Mesenchymal stem cell (in vitro differentiated cells and primary cell): ENCODE measurements around the gene THAP8.
"Not testable (repeated sequence)": the region's sequence is repeated elsewhere in the genome, so short reads cannot be mapped to it uniquely, and the experiment has no call there.

ENCODE experiments used
- DNase-seq: peaks from one replicate; pipeline ENCODE4 v3.0.0-alpha.2; 2013
- H2AFZ ChIP-seq: one replicate; pipeline ENCODE4 v1.6.1; 2013; ENCODE audit warnings: low read depth, mild to moderate bottlenecking, control low read depth, inconsistent platforms, low read length, moderate library complexity
- H2AK5ac ChIP-seq: 2 replicates; pipeline ENCODE4 v1.6.1; 2013; ENCODE audit warnings: low read length, moderate library complexity, mild to moderate bottlenecking, inconsistent platforms; ENCODE audit not compliant: severe bottlenecking
- H2BK120ac ChIP-seq: one replicate; pipeline ENCODE4 v1.6.1; 2013; ENCODE audit warnings: low read depth, mild to moderate bottlenecking, inconsistent platforms, low read length, moderate library complexity
- H2BK12ac ChIP-seq, 2 experiments: one replicate each; pipeline ENCODE4 v1.6.1; 2013; ENCODE audit warnings: inconsistent platforms in 2 of 2, low read length in 2 of 2, mild to moderate bottlenecking in 2 of 2, moderate library complexity in 2 of 2, control low read depth in 1 of 2
- H2BK15ac ChIP-seq: one replicate; pipeline ENCODE4 v1.6.1; 2013; ENCODE audit warnings: mild to moderate bottlenecking, low read depth, inconsistent platforms; ENCODE audit not compliant: poor library complexity, severe bottlenecking
- H2BK5ac ChIP-seq: 2 replicates; pipeline ENCODE4 v1.6.1; 2013; ENCODE audit warnings: low read depth, mild to moderate bottlenecking, low read length, control low read depth, inconsistent platforms; ENCODE audit not compliant: poor library complexity, severe bottlenecking
- H3K14ac ChIP-seq, 2 experiments: one replicate each; pipeline ENCODE4 v1.6.1; 2013; ENCODE audit warnings: inconsistent platforms in 2 of 2, low read length in 2 of 2, control low read depth in 1 of 2, mild to moderate bottlenecking in 1 of 2, moderate library complexity in 1 of 2
- H3K18ac ChIP-seq, 2 experiments: one replicate each; pipeline ENCODE4 v1.6.1; 2013; ENCODE audit warnings: inconsistent platforms in 2 of 2, low read length in 2 of 2, control low read depth in 1 of 2, low read depth in 1 of 2, mild to moderate bottlenecking in 1 of 2
- H3K23ac ChIP-seq, 2 experiments: one replicate each; pipeline ENCODE4 v1.6.1; 2013; ENCODE audit warnings: inconsistent platforms in 2 of 2, low read length in 2 of 2, mild to moderate bottlenecking in 2 of 2, moderate library complexity in 2 of 2, control low read depth in 1 of 2
- H3K27ac ChIP-seq: 2 replicates; pipeline ENCODE4 v1.5.1; 2013; ENCODE audit warnings: mild to moderate bottlenecking, moderate library complexity, low read length, control low read depth, inconsistent platforms; ENCODE audit not compliant: poor library complexity, severe bottlenecking
- H3K27me3 ChIP-seq, 2 experiments: 2 replicates each; pipeline versions ENCODE4 v1.6.1 to v1.7.0; 2013; ENCODE audit warnings: low read length in 2 of 2, mild to moderate bottlenecking in 2 of 2, moderate library complexity in 2 of 2, control low read depth in 1 of 2, inconsistent platforms in 1 of 2; ENCODE audit not compliant: control insufficient read depth in 1 of 2, insufficient read depth in 1 of 2
- H3K36me3 ChIP-seq, 2 experiments: 2 replicates each; pipeline versions ENCODE4 v1.6.1 to v1.7.0; 2013; ENCODE audit warnings: low read length in 2 of 2, control low read depth in 1 of 2, inconsistent platforms in 1 of 2, low read depth in 1 of 2, mild to moderate bottlenecking in 1 of 2; ENCODE audit not compliant: insufficient read depth in 2 of 2, control insufficient read depth in 1 of 2
- H3K4ac ChIP-seq, 2 experiments: one replicate each; pipeline ENCODE4 v1.6.1; 2013; ENCODE audit warnings: inconsistent platforms in 2 of 2, low read length in 2 of 2, mild to moderate bottlenecking in 2 of 2, moderate library complexity in 2 of 2, control low read depth in 1 of 2, low read depth in 1 of 2
- H3K4me1 ChIP-seq: 2 replicates; pipeline ENCODE4 v1.6.1; 2013; ENCODE audit warnings: low read depth, low read length, control low read depth; ENCODE audit not compliant: control insufficient read depth, insufficient read depth
- H3K4me2 ChIP-seq: 2 replicates; pipeline ENCODE4 v1.6.1; 2013; ENCODE audit warnings: low read length, mild to moderate bottlenecking, inconsistent platforms; ENCODE audit not compliant: poor library complexity, severe bottlenecking
- H3K4me3 ChIP-seq, 2 experiments: 2 replicates each; pipeline versions ENCODE4 v1.5.1 to v1.7.0; 2013; ENCODE audit warnings: low read length in 2 of 2, mild to moderate bottlenecking in 2 of 2, control low read depth in 1 of 2, low read depth in 1 of 2; ENCODE audit not compliant: insufficient read depth in 1 of 2
- H3K79me1 ChIP-seq: replicated peaks from 2 replicates; pipeline ENCODE4 v1.6.1; 2013; ENCODE audit warnings: mild to moderate bottlenecking, control low read depth, low read length, inconsistent platforms; ENCODE audit not compliant: poor library complexity, severe bottlenecking
- H3K9ac ChIP-seq: 2 replicates; pipeline ENCODE4 v1.7.0; 2013; ENCODE audit warnings: mild to moderate bottlenecking, low read length, moderate library complexity
- H3K9me3 ChIP-seq: 2 replicates; pipeline ENCODE4 v1.7.0; 2013; ENCODE audit warnings: mild to moderate bottlenecking, low read length; ENCODE audit not compliant: control insufficient read depth
- H4K8ac ChIP-seq: one replicate; pipeline ENCODE4 v1.6.1; 2013; ENCODE audit warnings: inconsistent platforms, mild to moderate bottlenecking, low read length, moderate library complexity
- H4K91ac ChIP-seq: one replicate; pipeline ENCODE4 v1.6.1; 2013; ENCODE audit warnings: mild to moderate bottlenecking, low read length, inconsistent platforms
- whole genome bisulfite sequencing: methylation state at CpG from one replicate; pipeline ENCODE4 v1.1.7; 2013; ENCODE audit warnings: mixed read lengths; 5-methylcytosine and 5-hydroxymethylcytosine counted together

Gene THAP8

GRCh38 chr19:36041092-36041491 lies 13.0 kb downstream of the THAP8 start:
- 97% methylated on average over 6 of the region's 6 CpGs for WGBS
- H4K91ac ChIP-seq, H3K23ac ChIP-seq, H3K4me2 ChIP-seq, H3K27ac ChIP-seq, H4K8ac ChIP-seq, H3K4me1 ChIP-seq, H3K14ac ChIP-seq, H2BK12ac ChIP-seq, H3K27me3 ChIP-seq, H3K4me3 ChIP-seq, H3K4ac ChIP-seq, H2BK15ac ChIP-seq, H2AFZ ChIP-seq, H3K18ac ChIP-seq, H2BK120ac ChIP-seq, H3K79me1 ChIP-seq, H2BK5ac ChIP-seq, DNase-seq, H3K9me3 ChIP-seq: not testable (repeated sequence)
- peak overlapping the region; percentile 34 for H3K9ac ChIP-seq
- peaks cover 8 to 11% of the 10 kb centered on the region in 2 experiments for H3K36me3 ChIP-seq
- H2AK5ac ChIP-seq: peak overlapping the region; percentile 72

- H3K79me1 ChIP-seq: peaks cover 3% of the 10 kb centered on the region
- no peak overlapping the region for H2AFZ ChIP-seq
- 92% methylated on average over 2 of the region's 6 CpGs for WGBS
- no peak overlapping the region for H4K91ac ChIP-seq
- H3K4ac ChIP-seq: no peak overlapping the region
- no peak overlapping the region for H3K9ac ChIP-seq
- no peak overlapping the region for H2BK5ac ChIP-seq
- no peak overlapping the region for H3K18ac ChIP-seq
- peaks cover 8 to 11% of the 10 kb centered on the region in 2 experiments for H3K36me3 ChIP-seq
- no peak overlapping the region for H3K4me2 ChIP-seq
- H3K27me3 ChIP-seq: no peaks in the 10 kb centered on the region
- H2BK15ac ChIP-seq: no peak overlapping the region
- H4K8ac ChIP-seq: no peak overlapping the region
- H2AK5ac ChIP-seq: no peak overlapping the region
- H3K23ac ChIP-seq: no peak overlapping the region
- peaks cover 6% of the 10 kb centered on the region for H3K4me1 ChIP-seq
- no peak for DNase-seq
- H3K14ac ChIP-seq: no peak overlapping the region
- no peaks in the 10 kb centered on the region for H3K9me3 ChIP-seq
- H2BK120ac ChIP-seq: no peak overlapping the region
- no peak overlapping the region for H3K4me3 ChIP-seq
- no peak overlapping the region for H3K27ac ChIP-seq
- H2BK12ac ChIP-seq: no peak overlapping the region
Observed at GRCh38 chr19:36040495-36040894, 13.6 kb downstream of the THAP8 start.

- peak within 1 kb of the TSS; percentile 86 to 87 for H3K4me3 ChIP-seq
- H2BK15ac ChIP-seq: peak within 1 kb of the TSS; percentile 60
- no peak within 1 kb of the TSS for H3K23ac ChIP-seq
- H4K91ac ChIP-seq: peak within 1 kb of the TSS; percentile 84
- H3K4me1 ChIP-seq: peaks cover 7% of the 10 kb centered on the region
- peak; percentile 73 for DNase-seq
- 7% methylated on average over 31 of the region's 51 CpGs for WGBS
- no peak within 1 kb of the TSS for H2BK5ac ChIP-seq
- H3K9ac ChIP-seq: peak within 1 kb of the TSS; percentile 89
- no peaks in the 10 kb centered on the region for H3K9me3 ChIP-seq
- peak within 1 kb of the TSS in 1 of 2 experiments; percentile 43 for H2BK12ac ChIP-seq
- H3K4me2 ChIP-seq: peak within 1 kb of the TSS; percentile 95
- no peak within 1 kb of the TSS for H3K27ac ChIP-seq
- peak within 1 kb of the TSS; percentile 46 for H2BK120ac ChIP-seq
- H3K27me3 ChIP-seq: no peaks in the 10 kb centered on the region
- H2AFZ ChIP-seq: peak within 1 kb of the TSS; percentile 99
- H3K4ac ChIP-seq: peak within 1 kb of the TSS; percentile 81 to 94
- H4K8ac ChIP-seq: peak within 1 kb of the TSS; percentile 93
- H3K36me3 ChIP-seq: peaks cover 21 to 22% of the 10 kb centered on the region in 2 experiments
- H3K18ac ChIP-seq: peak within 1 kb of the TSS; percentile 23 to 95
- peak within 1 kb of the TSS in 1 of 2 experiments; percentile 94 for H3K14ac ChIP-seq
- H3K79me1 ChIP-seq: peaks cover 17% of the 10 kb centered on the region
- no peak within 1 kb of the TSS for H2AK5ac ChIP-seq
Observed at GRCh38 chr19:36032251-36033104, 21.6 kb downstream of the THAP8 start, which contains the start of gene CLIP3. CLIP3 (minus strand) TSS chr19:36032873; CDS start chr19:36032357, 516 bp downstream.

- no peaks in the 10 kb centered on the region for H3K27me3 ChIP-seq
- 91% methylated on average over 6 of the region's 6 CpGs for WGBS
- no peak overlapping the region for H3K4ac ChIP-seq
- H2BK120ac ChIP-seq: no peak overlapping the region
- no peak overlapping the region for H4K8ac ChIP-seq
- peaks cover 29 to 34% of the 10 kb centered on the region in 2 experiments for H3K36me3 ChIP-seq
- H3K18ac ChIP-seq: no peak overlapping the region
- H3K23ac ChIP-seq: no peak overlapping the region
- H2BK5ac ChIP-seq: no peak overlapping the region
- H3K9me3 ChIP-seq: no peaks in the 10 kb centered on the region
- H3K14ac ChIP-seq: no peak overlapping the region
- peak overlapping the region in 1 of 2 experiments; percentile 87 for H3K4me3 ChIP-seq
- peaks cover 18% of the 10 kb centered on the region for H3K79me1 ChIP-seq
- no peak overlapping the region for H2BK15ac ChIP-seq
- DNase-seq: no peak
- H2BK12ac ChIP-seq: no peak overlapping the region
- no peak overlapping the region for H4K91ac ChIP-seq
- H3K27ac ChIP-seq: no peak overlapping the region
- H3K9ac ChIP-seq: peak overlapping the region; percentile 89
- H2AK5ac ChIP-seq: no peak overlapping the region
- no peak overlapping the region for H2AFZ ChIP-seq
- peak overlapping the region; percentile 54 for H3K4me2 ChIP-seq
- peaks cover 7% of the 10 kb centered on the region for H3K4me1 ChIP-seq
Observed at GRCh38 chr19:36031308-36031707, 22.8 kb downstream of the THAP8 start.
